ENCODE data around the gene C8B. TPM values are rescaled to one million over a fixed set of nuclear protein-coding genes. Genes with fewer than 3 reads are reported as not detected.

Gene C8B
- total and polyA plus RNA-seq, 2 donors (not counting 1 experiment from before 2014, with no cell fraction given): not detected

DNA sequence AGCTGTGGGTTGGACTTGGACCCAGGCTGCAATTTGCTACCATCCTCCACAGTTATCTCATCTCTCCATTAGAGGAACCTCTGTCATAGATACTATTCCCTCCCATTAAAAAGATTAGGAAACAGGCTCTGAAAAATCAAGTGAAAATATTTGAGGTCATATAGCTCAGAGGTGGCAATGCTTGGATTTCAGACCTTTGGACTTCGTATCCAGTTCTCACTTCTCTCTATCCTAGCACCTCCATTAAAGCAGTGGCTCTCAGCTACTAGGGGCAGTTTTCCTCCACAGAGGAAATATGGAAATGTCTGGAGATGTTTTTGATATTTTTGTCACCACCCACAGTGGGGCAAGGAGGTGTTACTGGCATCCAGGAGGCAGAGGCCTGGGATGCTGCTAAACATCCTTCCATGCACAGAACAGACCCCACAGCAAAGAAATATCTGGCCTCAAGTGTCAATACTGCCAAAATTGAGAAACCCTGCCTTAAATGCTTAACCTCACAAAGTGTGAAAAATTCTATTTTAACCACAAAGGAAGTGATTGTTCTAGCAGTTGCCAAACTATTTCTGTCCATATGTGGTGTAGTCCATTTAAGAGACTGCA is 57.1 kb downstream of the C8B start:
- no peak overlapping the region for H3K27ac Mint-ChIP-seq
- DNase-seq (no peak), ATAC-seq (ENCODE audit: low read depth) (no peak)
- no peak overlapping the region for H3K27ac ChIP-seq (ENCODE audit: low read length in 2 of 2)
- H3K4me2 ChIP-seq (replicated peaks; ENCODE audit: low read depth, low read length, poor library complexity, severe bottlenecking): no peak overlapping the region
- H3K4me1 Mint-ChIP-seq: no peaks in the 10 kb centered on the region
- peaks cover 2% of the 10 kb centered on the region for H3K9me3 Mint-ChIP-seq (ENCODE audit: insufficient read depth)
- ChIA-PET POLR2A (no interaction called here), CTCF (no interaction called here)
- no peak overlapping the region for H3K4me3 ChIP-seq (ENCODE audit: control extremely low read depth in 1 of 5, extremely low read depth in 1 of 5, insufficient read depth in 1 of 5, low read depth in 2 of 5, low read length in 4 of 5)
- H3K27me3 ChIP-seq (replicated peaks in 1 of 4; ENCODE audit: control extremely low read depth in 1 of 4, control insufficient read depth in 3 of 4, insufficient read depth in 4 of 4, low read length in 3 of 4): no peaks in the 10 kb centered on the region
- H3K9ac ChIP-seq (ENCODE audit: low read length): no peak overlapping the region
- peaks cover 3% of the 10 kb centered on the region for H3K27me3 Mint-ChIP-seq
- no peak overlapping the region for H2AFZ ChIP-seq (ENCODE audit: insufficient read depth, low read depth, low read length, poor library complexity, severe bottlenecking)
- no peaks in the 10 kb centered on the region for H4K20me1 ChIP-seq (ENCODE audit: control insufficient read depth, insufficient read depth, low read length, poor library complexity, severe bottlenecking)
- no CpG with 5 or more reads among the region's 1 CpG for WGBS (ENCODE audit: insufficient coverage)
- H3K9me3 ChIP-seq (ENCODE audit: control extremely low read depth in 1 of 3, control insufficient read depth in 2 of 3, insufficient read depth in 1 of 3, low read length in 2 of 3): no peaks in the 10 kb centered on the region
- intact Hi-C loops (cut with micrococcal nuclease): no loop called here
- TF ChIP-seq, protein P1, sequence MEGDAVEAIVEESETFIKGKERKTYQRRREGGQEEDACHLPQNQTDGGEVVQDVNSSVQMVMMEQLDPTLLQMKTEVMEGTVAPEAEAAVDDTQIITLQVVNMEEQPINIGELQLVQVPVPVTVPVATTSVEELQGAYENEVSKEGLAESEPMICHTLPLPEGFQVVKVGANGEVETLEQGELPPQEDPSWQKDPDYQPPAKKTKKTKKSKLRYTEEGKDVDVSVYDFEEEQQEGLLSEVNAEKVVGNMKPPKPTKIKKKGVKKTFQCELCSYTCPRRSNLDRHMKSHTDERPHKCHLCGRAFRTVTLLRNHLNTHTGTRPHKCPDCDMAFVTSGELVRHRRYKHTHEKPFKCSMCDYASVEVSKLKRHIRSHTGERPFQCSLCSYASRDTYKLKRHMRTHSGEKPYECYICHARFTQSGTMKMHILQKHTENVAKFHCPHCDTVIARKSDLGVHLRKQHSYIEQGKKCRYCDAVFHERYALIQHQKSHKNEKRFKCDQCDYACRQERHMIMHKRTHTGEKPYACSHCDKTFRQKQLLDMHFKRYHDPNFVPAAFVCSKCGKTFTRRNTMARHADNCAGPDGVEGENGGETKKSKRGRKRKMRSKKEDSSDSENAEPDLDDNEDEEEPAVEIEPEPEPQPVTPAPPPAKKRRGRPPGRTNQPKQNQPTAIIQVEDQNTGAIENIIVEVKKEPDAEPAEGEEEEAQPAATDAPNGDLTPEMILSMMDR (IDR thresholded peaks at IDR 0.05): no peak
- TF ChIP-seq EZH2 (IDR thresholded peaks at IDR 0.05; ENCODE audit: borderline replicate concordance, insufficient read depth, low read depth, low read length, poor library complexity, severe bottlenecking): no peak
- no peaks in the 10 kb centered on the region for H3K79me2 ChIP-seq (ENCODE audit: control insufficient read depth, insufficient read depth, low read length)
- no peaks in the 10 kb centered on the region for H3K4me1 ChIP-seq (ENCODE audit: control insufficient read depth in 2 of 2, insufficient read depth in 2 of 2, low read length in 2 of 2)
- H3K36me3 ChIP-seq (replicated peaks in 1 of 2; ENCODE audit: control extremely low read depth in 1 of 2, control insufficient read depth in 1 of 2, extremely low read depth in 1 of 2, insufficient read depth in 2 of 2, low read length in 1 of 2): no peaks in the 10 kb centered on the region
- no peak overlapping the region for H3K4me3 Mint-ChIP-seq

DNA sequence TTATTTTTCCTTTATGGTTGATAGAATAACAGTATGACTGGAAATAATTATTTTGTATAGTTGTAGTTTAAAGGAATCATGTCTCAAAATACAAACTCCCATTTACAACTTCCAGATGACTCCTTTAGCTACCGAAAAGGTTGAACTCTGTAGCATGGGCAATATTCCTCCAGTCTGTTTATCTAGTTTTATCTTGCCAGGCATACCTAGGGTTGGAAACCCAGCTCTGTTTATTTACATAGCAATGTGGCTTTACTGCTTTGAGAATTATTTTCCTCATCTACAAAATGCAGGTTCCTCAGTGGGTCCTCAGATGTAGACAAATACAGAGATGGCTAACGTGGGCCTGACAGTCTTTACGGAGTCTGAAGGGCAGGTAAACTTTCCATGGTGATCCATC is 60.1 kb downstream of the C8B start:
- H3K9me3 Mint-ChIP-seq (ENCODE audit: insufficient read depth): no peaks in the 10 kb centered on the region
- no peaks in the 10 kb centered on the region for H3K4me1 ChIP-seq (ENCODE audit: control insufficient read depth in 2 of 2, insufficient read depth in 2 of 2, low read length in 2 of 2)
- H3K9me3 ChIP-seq (ENCODE audit: control extremely low read depth in 1 of 3, control insufficient read depth in 2 of 3, insufficient read depth in 1 of 3, low read length in 2 of 3): no peaks in the 10 kb centered on the region
- H2AFZ ChIP-seq (ENCODE audit: insufficient read depth, low read depth, low read length, poor library complexity, severe bottlenecking): no peak overlapping the region
- H3K36me3 ChIP-seq (replicated peaks in 1 of 2; ENCODE audit: control extremely low read depth in 1 of 2, control insufficient read depth in 1 of 2, extremely low read depth in 1 of 2, insufficient read depth in 2 of 2, low read length in 1 of 2): no peaks in the 10 kb centered on the region
- H3K9ac ChIP-seq (ENCODE audit: low read length): no peak overlapping the region
- no peak overlapping the region for H3K4me3 ChIP-seq (ENCODE audit: control extremely low read depth in 1 of 5, extremely low read depth in 1 of 5, insufficient read depth in 1 of 5, low read depth in 2 of 5, low read length in 4 of 5)
- TF ChIP-seq, protein P1 (IDR thresholded peaks at IDR 0.05): no peak
- no peak for TF ChIP-seq EZH2 (IDR thresholded peaks at IDR 0.05; ENCODE audit: borderline replicate concordance, insufficient read depth, low read depth, low read length, poor library complexity, severe bottlenecking)
- H3K27ac ChIP-seq (ENCODE audit: low read length in 2 of 2): no peak overlapping the region
- no peak overlapping the region for H3K4me2 ChIP-seq (replicated peaks; ENCODE audit: low read depth, low read length, poor library complexity, severe bottlenecking)
- POLR2A ChIA-PET: no interaction called here
- H3K27me3 Mint-ChIP-seq: no peaks in the 10 kb centered on the region
- H3K79me2 ChIP-seq (ENCODE audit: control insufficient read depth, insufficient read depth, low read length): no peaks in the 10 kb centered on the region
- no peak overlapping the region for H3K4me3 Mint-ChIP-seq
- ATAC-seq (ENCODE audit: low read depth) (no peak), DNase-seq (no peak)
- H4K20me1 ChIP-seq (ENCODE audit: control insufficient read depth, insufficient read depth, low read length, poor library complexity, severe bottlenecking): no peaks in the 10 kb centered on the region
- CTCF ChIA-PET: interaction anchor here (1.6 kb wide), 1 partner anchor 14 kb away, joined by 3 read pairs; no protein-coding TSS in a partner anchor
- no peaks in the 10 kb centered on the region for H3K27me3 ChIP-seq (replicated peaks in 1 of 4; ENCODE audit: control extremely low read depth in 1 of 4, control insufficient read depth in 3 of 4, insufficient read depth in 4 of 4, low read length in 3 of 4)
- H3K4me1 Mint-ChIP-seq: no peaks in the 10 kb centered on the region
- intact Hi-C loops (cut with micrococcal nuclease): no loop called here
- H3K27ac Mint-ChIP-seq: no peak overlapping the region
- WGBS (ENCODE audit: insufficient coverage): 100% methylated on average over 2 of the region's 3 CpGs

Measured in B cell (primary cell).